HepG2 (cell line): Measurements from ENCODE around the gene CCDC14. TPM values are rescaled to one million over a fixed set of nuclear protein-coding genes. Genes with fewer than 3 reads are reported as not detected.
"Not testable (repeated sequence)": the region's sequence is repeated elsewhere in the genome, so short reads cannot be mapped to it uniquely, and the experiment has no call there.

ENCODE experiments used
- ATAC-seq: fragments of 200-7000 bp; cut with Tn5 transposase; 3 replicates; pipeline ENCODE4 v1.9.1; 2020; ENCODE audit warnings: mild to moderate bottlenecking, moderate library complexity
- BruUV-seq: library from RNA; stranded (reverse); fragments of 400-500 nt; replicated peaks from 2 replicates; lab custom pipeline; 2021; lab: Mats Ljungman, UMichigan
- CTCF ChIA-PET: fragments of 300-600 bp; formaldehyde crosslinking; extraction: SDS; loops from one replicate; lab custom pipeline; 2021; ENCODE audit warnings: low total read pairs, inconsistent platforms, low intra/inter-chr PET ratio; lab: Yijun Ruan, JAX
- POLR2A ChIA-PET: fragments of 350-600 bp; sonication (Branson Sonifier 250); formaldehyde crosslinking; loops from one replicate; lab custom pipeline; 2020; ENCODE audit warnings: antibody characterized with exemption, inconsistent platforms; lab: Yijun Ruan, JAX
- DNase-seq: peaks from one replicate; pipeline ENCODE4 v3.0.0-alpha.2; 2015; ENCODE audit warnings: low spot score
- FAIRE-seq: peaks from 3 replicates; lab custom pipeline; 2011; peaks lifted over from hg19 to GRCh38; lab: Jason Lieb, UNC
- H2AFZ ChIP-seq: one replicate; pipeline ENCODE4 v1.6.1; 2011; ENCODE audit warnings: low read length, inconsistent platforms
- H3K27ac ChIP-seq: fragments of 300-600 bp; 3 replicates; pipeline ENCODE4 v1.8.0; 2011; ENCODE audit warnings: mixed run types, mild to moderate bottlenecking, mixed read lengths, low read length, inconsistent platforms; ENCODE audit not compliant: insufficient read depth; ENCODE audit errors: extremely low read length
- H3K27me3 ChIP-seq, 2 experiments: fragments of 200-600 bp in 1 of 2; 2 replicates in 1 of 2; 3 replicates in 1 of 2; pipeline versions ENCODE4 v1.6.0 to v1.8.0; 2011; ENCODE audit warnings: low read length in 2 of 2, mild to moderate bottlenecking in 2 of 2, moderate library complexity in 2 of 2, inconsistent platforms in 1 of 2; ENCODE audit not compliant: insufficient read depth in 2 of 2, control insufficient read depth in 1 of 2
- H3K36me3 ChIP-seq, 2 experiments: fragments of 200-600 bp in 1 of 2; replicated peaks in 1 of 2; 2 replicates in 1 of 2; 3 replicates in 1 of 2; pipeline versions ENCODE4 v1.5.1 to v1.8.0; 2011; ENCODE audit warnings: low read length in 2 of 2, inconsistent platforms in 1 of 2; ENCODE audit not compliant: insufficient read depth in 2 of 2, control insufficient read depth in 1 of 2
- H3K4me1 ChIP-seq: 2 replicates; pipeline ENCODE4 v1.5.1; 2012; ENCODE audit warnings: low read length, inconsistent platforms; ENCODE audit not compliant: insufficient read depth
- H3K4me2 ChIP-seq: 2 replicates; pipeline ENCODE4 v1.6.0; 2011; ENCODE audit warnings: low read depth, low read length, inconsistent platforms
- H3K4me3 ChIP-seq, 3 experiments: fragments of 200-600 bp in 1 of 3; sonication (generic), shearing (Covaris generic) in 1 of 3; replicated peaks in 1 of 3; 2 replicates each; pipeline ENCODE4 v1.5.1; 2011 to 2016; ENCODE audit warnings: low read length in 3 of 3, inconsistent platforms in 2 of 3, low read depth in 2 of 3, mild to moderate bottlenecking in 2 of 3, control low read depth in 1 of 3, mixed read lengths in 1 of 3; ENCODE audit not compliant: insufficient read depth in 1 of 3
- H3K79me2 ChIP-seq: one replicate; pipeline ENCODE4 v1.6.1; 2011; ENCODE audit warnings: low read length, inconsistent platforms; ENCODE audit not compliant: insufficient read depth
- H3K9ac ChIP-seq: 2 replicates; pipeline ENCODE4 v1.6.0; 2011; ENCODE audit warnings: mild to moderate bottlenecking, low read depth, low read length, inconsistent platforms; ENCODE audit not compliant: insufficient read depth
- H3K9me3 ChIP-seq: 2 replicates; pipeline ENCODE4 v1.5.1; 2012; ENCODE audit warnings: mild to moderate bottlenecking, low read length
- H4K20me1 ChIP-seq: 2 replicates; pipeline ENCODE4 v1.6.0; 2011; ENCODE audit warnings: inconsistent platforms, mild to moderate bottlenecking, low read length, moderate library complexity; ENCODE audit not compliant: insufficient read depth
- FOSL2 ChIP-seq: sonication (generic); formaldehyde crosslinking; IDR thresholded peaks from 2 replicates; pipeline ENCODE4 v1.4.0; 2020; ENCODE audit warnings: missing genetic modification reagents
- WGBS: methylation state at CpG from one replicate; pipeline ENCODE4 v1.1.6; 2017; ENCODE audit warnings: low lambda C conversion rate; 5-methylcytosine and 5-hydroxymethylcytosine counted together
- in situ Hi-C: cut with HindIII; loops from 2 replicates; pipeline ENCODE4 v1.10.0; 2017; ENCODE audit warnings: low pct_unique_long_range_greater_than_20kb; ENCODE audit not compliant: extremely low pct_ligation_motif_present
- intact Hi-C: fragments of 100-400 bp; cut with micrococcal nuclease; formaldehyde crosslinking; loops from one replicate; pipeline ENCODE4 v1.10.0; 2022; ENCODE audit not compliant: unreplicated experiment
- polyA plus RNA-seq, 8 experiments: library from polyadenylated mRNA; depleted of rRNA in 3 of 8; stranded (reverse) in 7 of 8; unstranded in 1 of 8; fragments of >200 nt; fragmentation: Illumina TruSeq in 4 of 8; extraction: Trizol in 4 of 8; gene quantifications; 2 replicates each; pipeline versions ENCODE4 v1.2.1 to v1.2.3, GENCODE V29; 2011 to 2016; ENCODE audit warnings: low read depth in 4 of 8, missing spikeins in 1 of 8, mixed read lengths in 1 of 8; ENCODE audit not compliant: insufficient read depth in 1 of 8
- total RNA-seq, 5 experiments: library from RNA; depleted of rRNA; stranded (reverse); fragments of >200 nt; fragmentation: Illumina TruSeq; extraction: Trizol; gene quantifications; 2 replicates each; pipeline ENCODE4 v1.2.3, GENCODE V29; 2016; ENCODE audit warnings: low read depth in 1 of 5
- TF ChIP-seq, protein P1 (sequence below): sonication (generic); IDR thresholded peaks from 2 replicates; pipeline ENCODE4 v1.6.1; 2016; ENCODE audit warnings: low read depth, borderline replicate concordance

Gene CCDC14
- total and polyA plus RNA-seq, 2 of the 13 experiments (the other 11 are each of a cell fraction or from before 2014, with no cell fraction given), result 48.7 to 49.0 TPM

DNA sequence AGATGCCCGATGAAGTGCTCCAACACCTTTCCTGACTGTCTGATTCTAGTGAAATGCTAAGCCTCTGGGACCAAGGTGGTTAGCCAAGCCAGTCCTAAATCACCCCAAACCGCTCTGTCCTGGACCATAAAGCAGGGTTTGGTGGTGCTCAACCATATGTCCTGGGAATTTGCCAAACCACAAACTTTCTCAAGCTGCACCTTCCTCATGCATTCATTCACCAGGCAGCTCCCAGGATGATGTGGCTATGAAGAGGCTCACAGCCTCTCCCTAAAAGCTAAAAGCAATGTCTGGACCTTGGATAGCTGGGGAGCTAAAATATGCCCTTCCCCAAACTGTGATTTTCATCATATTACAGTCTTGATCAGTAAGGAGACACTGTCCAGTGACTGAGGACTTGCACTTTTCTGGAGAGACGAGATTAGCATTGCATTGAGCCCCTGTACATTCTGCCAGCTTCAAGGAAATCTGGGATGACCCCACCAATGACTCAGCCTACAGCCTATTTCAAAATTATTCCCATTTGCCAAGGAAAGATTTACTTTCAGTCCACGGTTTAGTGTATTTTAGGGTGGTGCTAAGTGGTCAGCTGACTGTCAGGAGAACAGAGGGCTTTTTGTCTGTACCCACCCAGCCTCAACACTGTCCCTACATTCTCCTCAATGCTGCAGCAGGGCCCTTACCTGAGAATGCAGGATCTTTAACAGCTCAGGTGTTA lies 15.3 kb upstream of the CCDC14 start:
- WGBS, result 7% methylated on average over 2 of the region's 4 CpGs
- H3K79me2 ChIP-seq, H3K9me3 ChIP-seq, H3K9ac ChIP-seq, H3K4me3 ChIP-seq, H4K20me1 ChIP-seq, H3K4me2 ChIP-seq, intact Hi-C loops, H3K36me3 ChIP-seq, FAIRE-seq, POLR2A ChIA-PET, H2AFZ ChIP-seq, H3K27ac ChIP-seq, BruUV-seq, in situ Hi-C loops, CTCF ChIA-PET: not testable (repeated sequence)
- TF ChIP-seq FOSL2 (CRISPR knock-in tag), result peak; percentile 32; the same call in 1 of the 2 replicates
- TF ChIP-seq, protein P1, sequence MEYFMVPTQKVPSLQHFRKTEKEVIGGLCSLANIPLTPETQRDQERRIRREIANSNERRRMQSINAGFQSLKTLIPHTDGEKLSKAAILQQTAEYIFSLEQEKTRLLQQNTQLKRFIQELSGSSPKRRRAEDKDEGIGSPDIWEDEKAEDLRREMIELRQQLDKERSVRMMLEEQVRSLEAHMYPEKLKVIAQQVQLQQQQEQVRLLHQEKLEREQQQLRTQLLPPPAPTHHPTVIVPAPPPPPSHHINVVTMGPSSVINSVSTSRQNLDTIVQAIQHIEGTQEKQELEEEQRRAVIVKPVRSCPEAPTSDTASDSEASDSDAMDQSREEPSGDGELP, result peak; percentile 36; the same call in 1 of the 2 replicates
- Histone ChIP-seq H3K4me1 (peaks cover 10% of the 10 kb centered on the region; the same call in 1 of the 2 replicates), H3K27me3 (peaks cover 2 to 13% of the 10 kb centered on the region in 2 experiments; a peak in 1 of 5 replicates)
- peak; percentile 40 for ATAC-seq
- DNase-seq, result peak; percentile 15

DNA sequence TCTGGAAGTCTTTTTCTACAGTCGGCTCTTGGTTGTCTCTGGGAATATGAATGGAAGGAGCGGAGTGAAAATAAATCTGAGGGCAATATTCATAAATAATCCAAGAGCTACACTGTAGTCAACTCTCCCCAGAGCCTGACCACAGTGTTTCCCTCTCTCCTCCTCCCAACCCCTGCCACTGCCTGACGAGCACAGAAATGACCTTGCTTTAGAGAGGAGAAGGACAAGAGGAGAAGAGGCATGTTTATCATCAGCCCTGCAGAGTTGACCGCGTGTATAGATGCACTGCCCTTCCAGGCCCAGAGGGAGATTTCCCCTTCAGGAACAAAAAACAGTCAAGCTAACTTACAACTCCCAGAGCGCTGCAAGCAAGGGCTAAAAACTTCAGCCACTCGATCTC lies 14.0 kb upstream of the CCDC14 start:
- in situ Hi-C loops, H2AFZ ChIP-seq, DNase-seq, H3K27me3 ChIP-seq, H3K4me2 ChIP-seq, H4K20me1 ChIP-seq, CTCF ChIA-PET, BruUV-seq, H3K9ac ChIP-seq, H3K36me3 ChIP-seq, H3K9me3 ChIP-seq, H3K4me3 ChIP-seq, intact Hi-C loops, H3K79me2 ChIP-seq, ATAC-seq, FAIRE-seq, H3K27ac ChIP-seq, POLR2A ChIA-PET: not testable (repeated sequence)
- WGBS, result 41% methylated on average over 4 of the region's 7 CpGs
- peaks cover 10% of the 10 kb centered on the region; the same call in 1 of the 2 replicates for H3K4me1 ChIP-seq
